ENCODE measurements around the gene SLC12A7.

GRCh38 chr5:1135696-1136525 is 24.0 kb upstream of the SLC12A7 start:
- TF ChIP-seq ZNF221 (tag by site-specific recombination; IDR thresholded peaks at IDR 0.05; ENCODE audit: borderline replicate concordance) (no peak), ZNF777 (tag by site-specific recombination; IDR thresholded peaks at IDR 0.05; ENCODE audit: borderline replicate concordance) (no peak), ZNF561 (tag by site-specific recombination; IDR thresholded peaks at IDR 0.05; ENCODE audit: borderline replicate concordance) (no peak), ZNF335 (tag by site-specific recombination; conservative IDR thresholded peaks at IDR 0.05) (no peak), ZNF747 (tag by site-specific recombination; IDR thresholded peaks at IDR 0.05) (no peak)
- TF ChIP-seq, protein P1, sequence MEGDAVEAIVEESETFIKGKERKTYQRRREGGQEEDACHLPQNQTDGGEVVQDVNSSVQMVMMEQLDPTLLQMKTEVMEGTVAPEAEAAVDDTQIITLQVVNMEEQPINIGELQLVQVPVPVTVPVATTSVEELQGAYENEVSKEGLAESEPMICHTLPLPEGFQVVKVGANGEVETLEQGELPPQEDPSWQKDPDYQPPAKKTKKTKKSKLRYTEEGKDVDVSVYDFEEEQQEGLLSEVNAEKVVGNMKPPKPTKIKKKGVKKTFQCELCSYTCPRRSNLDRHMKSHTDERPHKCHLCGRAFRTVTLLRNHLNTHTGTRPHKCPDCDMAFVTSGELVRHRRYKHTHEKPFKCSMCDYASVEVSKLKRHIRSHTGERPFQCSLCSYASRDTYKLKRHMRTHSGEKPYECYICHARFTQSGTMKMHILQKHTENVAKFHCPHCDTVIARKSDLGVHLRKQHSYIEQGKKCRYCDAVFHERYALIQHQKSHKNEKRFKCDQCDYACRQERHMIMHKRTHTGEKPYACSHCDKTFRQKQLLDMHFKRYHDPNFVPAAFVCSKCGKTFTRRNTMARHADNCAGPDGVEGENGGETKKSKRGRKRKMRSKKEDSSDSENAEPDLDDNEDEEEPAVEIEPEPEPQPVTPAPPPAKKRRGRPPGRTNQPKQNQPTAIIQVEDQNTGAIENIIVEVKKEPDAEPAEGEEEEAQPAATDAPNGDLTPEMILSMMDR (tag by site-specific recombination; IDR thresholded peaks at IDR 0.05), result no peak
